Measurements from ENCODE around the gene GABRB1.

The GABRB1 gene

GRCh38 chr4:47050761-47051725 lies 19.7 kb downstream of the GABRB1 start:
- no peak for DNase-seq

DNA sequence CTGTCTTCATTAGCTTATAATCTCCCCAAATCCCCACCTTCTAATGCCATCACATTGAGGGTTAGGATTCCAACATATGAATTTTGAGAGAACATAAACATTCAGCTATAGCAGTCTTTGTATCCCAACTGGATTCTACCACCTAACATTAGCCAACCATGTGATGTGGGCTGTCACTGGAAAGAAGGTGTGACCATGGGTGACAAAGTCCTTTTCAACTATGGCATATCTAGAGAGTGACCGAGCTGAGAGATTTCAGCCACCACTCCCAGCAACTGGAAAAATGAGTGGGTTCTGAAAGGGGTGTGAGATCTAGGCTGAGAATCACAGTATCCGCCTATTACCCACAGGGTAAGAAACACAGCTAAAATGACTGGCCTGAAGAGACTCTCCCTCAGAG lies 22.1 kb downstream of the GABRB1 start:
- DNase-seq: no peak

- DNase-seq: no peak
These were observed 22.8 kb downstream of the GABRB1 start for GRCh38 chr4:47054130-47054529.

DNA sequence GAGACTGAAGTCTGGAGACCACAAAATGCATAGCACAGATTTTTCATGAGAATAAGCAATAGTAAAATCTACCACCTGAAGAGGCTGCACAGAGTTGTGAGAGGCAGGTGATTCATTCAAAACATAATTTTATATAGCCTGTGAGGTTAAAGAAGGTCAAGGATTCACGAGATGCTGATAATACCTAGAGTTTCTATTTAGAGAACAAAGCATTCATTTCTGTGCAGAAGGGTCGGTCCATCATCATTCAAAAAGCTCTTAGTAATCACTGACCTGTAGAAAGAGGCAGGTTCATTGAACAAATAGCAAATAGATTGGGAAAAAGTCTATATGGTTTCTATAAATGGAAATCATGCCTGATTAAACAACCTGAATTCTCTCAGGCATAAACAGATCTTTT lies 26.6 kb downstream of the GABRB1 start:
- DNase-seq: no peak

- DNase-seq: no peak
These were observed 29.2 kb downstream of the GABRB1 start for GRCh38 chr4:47060561-47060960.

GRCh38 chr4:47061435-47061834 lies 30.1 kb downstream of the GABRB1 start:
- no peak for DNase-seq

GRCh38 chr4:47065051-47065481 lies 33.7 kb downstream of the GABRB1 start:
- DNase-seq: no peak

- DNase-seq: no peak
These were observed 37.6 kb downstream of the GABRB1 start for GRCh38 chr4:47068986-47069385.

DNA sequence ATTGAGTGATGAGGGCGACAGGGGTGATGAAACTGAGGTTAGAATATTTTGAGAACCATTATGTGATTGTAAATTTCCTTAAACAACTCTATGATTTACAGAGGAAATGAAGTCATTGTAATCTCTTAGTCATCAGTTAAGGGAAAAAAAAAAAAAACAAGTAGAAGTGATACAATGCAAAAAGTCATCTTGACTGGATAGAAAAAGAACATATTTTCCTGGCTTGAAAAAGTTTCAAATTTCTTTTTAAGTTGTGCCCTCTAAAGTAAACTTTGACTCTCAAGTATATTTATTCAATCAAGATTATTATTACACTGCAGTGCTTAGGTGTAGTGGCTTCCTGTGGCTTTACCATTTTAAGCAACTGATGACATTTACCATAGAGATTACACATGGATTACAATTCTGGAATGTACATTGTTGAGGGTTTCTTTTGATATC lies 40.6 kb downstream of the GABRB1 start:
- DNase-seq: no peak

DNA sequence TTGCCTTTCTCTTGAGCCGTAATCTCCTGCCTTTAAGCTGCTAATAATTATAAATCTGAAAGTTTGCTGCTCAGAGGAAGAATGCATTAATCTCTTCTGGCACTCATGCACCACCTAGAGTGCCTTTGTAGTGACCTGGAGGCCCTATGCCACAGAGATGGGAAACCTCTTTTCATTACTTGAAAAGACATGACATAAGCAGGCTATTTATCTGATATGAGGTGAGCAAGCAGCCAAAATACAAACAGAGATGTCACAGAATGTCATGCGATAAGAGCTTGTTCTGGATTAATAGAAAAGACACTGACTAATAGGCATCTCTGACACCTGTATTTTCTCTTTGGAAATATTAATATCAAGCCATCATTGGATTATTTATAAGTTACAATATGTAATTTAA lies 42.3 kb downstream of the GABRB1 start:
- DNase-seq: no peak

DNA sequence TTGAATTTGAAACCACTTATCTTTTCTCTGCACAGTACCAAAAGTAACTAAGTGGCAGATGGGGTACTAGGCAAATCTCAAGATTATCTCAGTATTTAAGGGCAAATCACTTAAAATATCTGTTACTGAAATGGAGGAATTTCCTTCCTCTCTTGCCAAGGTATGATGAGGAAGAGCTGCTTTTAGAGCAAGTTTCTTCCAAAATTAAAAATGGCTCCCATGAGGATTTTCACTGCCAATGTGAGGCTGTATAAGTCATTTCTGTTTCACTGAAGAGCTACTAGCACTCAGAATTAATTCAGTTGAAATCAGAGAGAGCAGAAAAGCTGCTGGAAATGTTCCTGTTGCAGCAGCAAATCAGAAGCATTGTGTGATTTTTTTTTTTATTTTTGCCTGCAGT lies 43.4 kb downstream of the GABRB1 start:
- no peak for DNase-seq

- no peak for DNase-seq
These were observed 43.9 kb downstream of the GABRB1 start for GRCh38 chr4:47075262-47075661.

DNA sequence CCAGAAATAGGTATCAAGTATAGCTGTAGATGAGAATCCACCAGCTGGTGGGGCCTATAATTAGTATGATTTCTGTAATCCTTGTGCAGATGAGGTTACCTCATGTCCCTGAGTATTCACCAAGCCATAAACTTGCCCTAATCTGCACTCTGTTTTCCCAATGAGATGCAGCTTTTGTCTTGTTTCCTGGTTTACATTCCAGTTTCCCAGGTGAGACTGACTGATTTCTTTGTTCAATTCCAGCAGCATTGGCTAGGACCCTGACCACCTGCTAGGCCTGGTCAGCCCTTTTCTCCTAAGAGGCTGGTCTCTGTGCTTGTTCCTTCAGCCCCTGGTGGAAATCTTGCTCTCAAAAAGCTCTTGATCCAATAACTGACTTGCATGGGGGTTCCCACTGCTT lies 44.6 kb downstream of the GABRB1 start:
- no peak for DNase-seq

GRCh38 chr4:47084111-47084510 lies 52.7 kb downstream of the GABRB1 start:
- no peak for DNase-seq

- DNase-seq: no peak
These were observed 53.4 kb downstream of the GABRB1 start for GRCh38 chr4:47084795-47085194.

DNA sequence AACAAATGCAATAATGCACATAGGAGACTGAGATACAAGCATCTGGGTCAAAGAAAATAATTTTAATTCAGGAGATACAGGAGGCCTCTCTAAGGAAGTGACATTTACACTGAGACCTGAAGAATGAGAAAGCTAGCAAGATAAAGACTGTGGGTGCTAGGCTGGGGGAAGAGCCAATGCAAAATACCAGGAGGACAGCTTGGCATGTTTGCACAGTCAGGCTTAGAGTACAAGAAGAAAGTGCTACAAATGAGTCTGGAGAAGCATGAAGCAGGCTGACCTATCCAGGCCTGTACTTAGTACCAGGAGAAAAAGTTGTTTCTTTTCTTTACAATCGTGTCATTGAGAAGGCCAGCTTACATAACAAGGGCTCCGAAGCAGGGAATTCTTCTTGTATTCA lies 56.9 kb downstream of the GABRB1 start:
- no peak for DNase-seq

DNA sequence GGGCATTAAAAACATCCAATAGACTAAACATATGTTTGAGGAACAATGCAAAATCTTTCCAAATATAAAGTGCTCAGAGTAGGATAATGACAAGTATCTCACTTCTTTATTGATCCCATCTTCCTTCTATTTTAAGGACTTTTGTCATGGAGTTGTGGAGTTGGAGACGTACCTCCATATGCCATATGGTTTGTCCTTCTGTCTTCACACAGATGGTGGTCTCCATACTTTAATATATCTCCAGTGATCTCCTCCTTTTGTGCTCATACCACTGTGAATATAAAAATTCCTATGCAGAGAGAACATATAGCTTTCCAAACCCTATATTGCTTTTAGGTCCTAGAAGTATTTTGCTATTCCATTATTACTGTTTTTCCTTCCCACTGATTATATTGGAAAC lies 64.5 kb downstream of the GABRB1 start:
- DNase-seq: no peak

DNA sequence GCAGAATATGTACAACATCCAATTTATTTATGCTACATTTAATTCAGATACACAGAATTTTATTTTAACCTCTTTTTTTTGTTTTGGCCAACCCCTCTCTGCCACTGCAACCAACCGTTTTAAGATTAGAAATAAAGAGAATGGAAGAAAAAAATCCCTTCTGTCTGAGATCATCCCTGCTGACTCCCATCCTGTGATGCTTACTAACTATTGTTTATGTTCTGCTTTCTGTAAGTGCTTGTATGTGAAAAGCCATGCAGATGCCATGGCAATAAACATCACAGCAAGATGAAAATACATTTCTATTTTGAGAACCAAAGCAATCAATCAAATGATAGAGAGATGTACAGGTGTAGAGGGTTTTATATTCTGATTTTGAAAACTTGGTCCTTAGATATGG lies 70.1 kb downstream of the GABRB1 start:
- no peak for DNase-seq

DNA sequence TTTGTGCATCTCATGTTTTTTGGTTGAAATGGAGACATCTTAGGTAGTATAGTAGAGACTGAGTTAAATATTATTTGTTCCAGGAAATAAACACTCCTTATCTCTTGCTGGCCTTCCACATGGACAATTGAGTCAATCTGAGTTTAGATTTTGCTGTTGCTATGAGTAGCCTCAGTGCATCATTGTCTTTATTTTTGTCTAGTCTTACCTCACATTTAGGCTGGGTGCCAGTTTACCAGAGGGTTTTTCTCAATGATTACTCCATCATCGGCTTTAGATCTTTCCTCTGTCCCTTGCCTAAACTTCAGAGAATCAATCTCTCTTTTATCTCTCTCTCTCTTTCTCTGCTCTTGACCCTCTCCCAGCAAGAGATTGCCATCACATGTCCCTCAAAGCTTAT lies 73.6 kb downstream of the GABRB1 start:
- no peak for DNase-seq

DNA sequence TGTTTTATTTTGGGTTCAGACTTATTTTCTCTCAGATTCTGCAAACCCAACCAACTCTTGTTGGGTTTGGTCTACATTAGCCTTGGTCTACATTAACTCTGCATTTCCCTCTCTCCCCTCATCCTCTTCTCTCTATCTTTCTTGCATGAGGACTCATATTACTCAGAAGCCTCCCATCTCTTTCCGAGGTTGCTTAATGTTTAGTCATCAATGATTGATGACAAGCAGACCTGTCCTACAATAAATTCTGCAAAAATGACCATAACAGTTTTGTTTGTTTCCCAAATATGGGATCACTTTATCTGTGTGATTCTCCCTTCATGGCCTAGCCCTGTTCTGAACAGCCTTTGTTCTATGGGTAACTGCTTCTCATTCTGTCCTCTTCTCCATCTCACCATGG lies 75.2 kb downstream of the GABRB1 start:
- DNase-seq: no peak

GRCh38 chr4:47109379-47109778 lies 78.0 kb downstream of the GABRB1 start:
- DNase-seq: no peak

DNA sequence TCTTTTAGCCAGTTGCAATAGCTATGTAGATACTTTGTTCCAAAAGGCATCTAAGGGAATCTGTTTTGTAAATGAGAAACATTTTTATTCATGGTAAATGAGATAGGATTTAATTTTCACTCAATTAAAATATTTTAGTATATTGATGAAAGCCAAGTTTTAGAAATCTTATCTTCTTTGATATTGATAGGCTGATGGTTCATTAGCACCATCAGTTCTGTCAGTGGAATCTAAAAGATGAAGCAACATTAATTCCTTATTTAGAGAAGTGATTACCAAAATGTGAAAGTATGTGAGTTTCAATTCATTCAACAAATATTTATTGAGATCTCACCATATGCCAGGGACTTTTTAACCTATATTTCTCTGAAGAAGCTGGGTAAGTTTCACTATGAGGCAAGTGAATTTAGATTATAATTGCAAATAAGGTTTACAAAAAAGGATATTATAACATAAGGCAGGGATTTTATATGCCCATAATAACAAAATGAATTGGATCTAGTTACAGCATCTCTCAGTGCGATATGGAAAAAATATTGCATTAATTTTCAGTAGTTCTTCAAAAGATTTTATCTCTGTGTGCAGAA lies 79.3 kb downstream of the GABRB1 start:
- no peak for DNase-seq

- DNase-seq: no peak
These were observed 87.0 kb downstream of the GABRB1 start for GRCh38 chr4:47118192-47118929.

- DNase-seq: no peak
These were observed 89.4 kb downstream of the GABRB1 start for GRCh38 chr4:47120783-47121182.

All from CD4-positive, alpha-beta T cell treated with Interleukin-10 for 1 hour (primary cell).